ENCODE results near the gene SLC13A2.

GRCh38 chr17:28492352-28493310 lies 19.2 kb downstream of the SLC13A2 start:
- TF ChIP-seq CTCF (IDR thresholded peaks at IDR 0.05) (no peak), POLR2A (IDR thresholded peaks at IDR 0.05) (no peak)

Measured in body of pancreas (tissue), 4 donors.